WTC11 (cell line): ENCODE measurements around the gene LBX1. TPM values are rescaled to one million over a fixed set of nuclear protein-coding genes. Genes with fewer than 3 reads are reported as not detected.

ENCODE experiments used
- ATAC-seq: fragments of 200-7000 bp; cut with Tn5 transposase; 2 replicates; pipeline ENCODE4 v1.10.0; 2021; ENCODE audit warnings: mild to moderate bottlenecking, moderate library complexity
- CTCF ChIA-PET: fragments of 300-600 bp; sonication (Branson Sonifier 250); formaldehyde crosslinking; loops from one replicate; lab custom pipeline; 2021; ENCODE audit warnings: antibody characterized with exemption; lab: Charles Lee
- POLR2A ChIA-PET: fragments of 350-600 bp; sonication (Branson Sonifier 250); formaldehyde crosslinking; loops from one replicate; lab custom pipeline; 2021; ENCODE audit warnings: antibody characterized with exemption; lab: Charles Lee
- DNase-seq: peaks from one replicate; pipeline ENCODE4 v3.0.0; 2021; ENCODE audit warnings: low spot score
- H3K27ac Mint-ChIP-seq: 2 replicates; pipeline ENCODE4 v1.8.0; 2021; ENCODE audit warnings: mixed read lengths
- H3K27me3 Mint-ChIP-seq: 2 replicates; pipeline ENCODE4 v1.8.0; 2021; ENCODE audit warnings: low read depth, mild to moderate bottlenecking, moderate library complexity, mixed read lengths
- H3K36me3 Mint-ChIP-seq: 2 replicates; pipeline ENCODE4 v1.8.0; 2021; ENCODE audit warnings: mixed read lengths
- H3K4me1 Mint-ChIP-seq: 2 replicates; pipeline ENCODE4 v1.8.0; 2022; ENCODE audit warnings: mixed read lengths
- H3K4me3 Mint-ChIP-seq: 2 replicates; pipeline ENCODE4 v1.8.0; 2021; ENCODE audit warnings: mild to moderate bottlenecking, moderate library complexity, mixed read lengths
- H3K9me3 Mint-ChIP-seq: 2 replicates; pipeline ENCODE4 v1.8.0; 2021; ENCODE audit warnings: mixed read lengths
- ATF1 ChIP-seq: sonication (generic); formaldehyde crosslinking; IDR thresholded peaks from 2 replicates; pipeline ENCODE4 v1.8.1; 2023; ENCODE audit warnings: mild to moderate bottlenecking, moderate library complexity, missing genetic modification reagents
- CREM ChIP-seq: sonication (generic); formaldehyde crosslinking; IDR thresholded peaks from 2 replicates; pipeline ENCODE4 v1.8.1; 2022; ENCODE audit warnings: mild to moderate bottlenecking, missing genetic modification reagents, moderate library complexity
- ESRRA ChIP-seq: sonication (generic); formaldehyde crosslinking; IDR thresholded peaks from 2 replicates; pipeline ENCODE4 v1.8.1; 2022; ENCODE audit warnings: mild to moderate bottlenecking, missing genetic modification reagents, borderline replicate concordance
- GABPB1 ChIP-seq: sonication (generic); formaldehyde crosslinking; IDR thresholded peaks from 2 replicates; pipeline ENCODE4 v1.8.1; 2023; ENCODE audit warnings: mild to moderate bottlenecking, missing genetic modification reagents
- KAT7 ChIP-seq: sonication (generic); formaldehyde crosslinking; IDR thresholded peaks from 2 replicates; pipeline ENCODE4 v1.8.1; 2023; ENCODE audit warnings: missing genetic modification reagents, mild to moderate bottlenecking, borderline replicate concordance
- NFATC4 ChIP-seq: fragments of 250-450 bp; sonication (Bioruptor Pico); IDR thresholded peaks from 2 replicates; pipeline ENCODE4 v1.9.0; 2021; ENCODE audit warnings: mild to moderate bottlenecking
- RELA ChIP-seq: sonication (generic); formaldehyde crosslinking; IDR thresholded peaks from 2 replicates; pipeline ENCODE4 v1.8.1; 2022; ENCODE audit warnings: missing genetic modification reagents, mild to moderate bottlenecking, borderline replicate concordance
- SMAD4 ChIP-seq: sonication (generic); formaldehyde crosslinking; IDR thresholded peaks from 2 replicates; pipeline ENCODE4 v1.8.0; 2022; ENCODE audit warnings: mild to moderate bottlenecking, missing genetic modification reagents
- TEAD4 ChIP-seq: sonication (generic); formaldehyde crosslinking; IDR thresholded peaks from 2 replicates; pipeline ENCODE4 v1.8.0; 2022; ENCODE audit warnings: mild to moderate bottlenecking, missing genetic modification reagents
- ZNF121 ChIP-seq: sonication (generic); formaldehyde crosslinking; IDR thresholded peaks from 2 replicates; pipeline ENCODE4 v1.8.0; 2023; ENCODE audit warnings: missing genetic modification reagents
- ZNF232 ChIP-seq: sonication (generic); formaldehyde crosslinking; IDR thresholded peaks from 2 replicates; pipeline ENCODE4 v1.8.0; 2022; ENCODE audit warnings: mild to moderate bottlenecking, missing genetic modification reagents
- ZNF423 ChIP-seq: fragments of 250-450 bp; sonication (Bioruptor Pico); IDR thresholded peaks from 2 replicates; pipeline ENCODE4 v2.1.2; 2022; ENCODE audit warnings: mild to moderate bottlenecking, moderate library complexity
- total RNA-seq: library from RNA; stranded (reverse); gene quantifications from 3 replicates; pipeline ENCODE4 v1.2.3, GENCODE V29; 2021
- TF ChIP-seq, protein P1 (sequence below): sonication (generic); formaldehyde crosslinking; IDR thresholded peaks from 2 replicates; pipeline ENCODE4 v1.8.1; 2023; ENCODE audit warnings: mild to moderate bottlenecking, missing genetic modification reagents, moderate library complexity
- TF ChIP-seq, protein P2 (sequence below): sonication (generic); formaldehyde crosslinking; IDR thresholded peaks from 2 replicates; pipeline ENCODE4 v1.8.1; 2022; ENCODE audit warnings: low read depth, mild to moderate bottlenecking, moderate library complexity, missing genetic modification reagents, borderline replicate concordance
- TF ChIP-seq, protein P3 (sequence below): fragments of 250-450 bp; sonication (Bioruptor Pico); IDR thresholded peaks from 2 replicates; pipeline ENCODE4 v1.9.0; 2021; ENCODE audit warnings: mild to moderate bottlenecking
- TF ChIP-seq, protein P4 (sequence below): fragments of 250-450 bp; sonication (Bioruptor Pico); conservative IDR thresholded peaks from 2 replicates; pipeline ENCODE4 v1.9.0; 2021; ENCODE audit warnings: mild to moderate bottlenecking
- TF ChIP-seq, protein P5 (sequence below): sonication (generic); formaldehyde crosslinking; IDR thresholded peaks from 2 replicates; pipeline ENCODE4 v1.8.1; 2022; ENCODE audit warnings: mild to moderate bottlenecking, missing genetic modification reagents, moderate library complexity, borderline replicate concordance
- TF ChIP-seq, protein P6 (sequence below): sonication (generic); formaldehyde crosslinking; IDR thresholded peaks from 2 replicates; pipeline ENCODE4 v1.8.0; 2023; ENCODE audit warnings: missing genetic modification reagents, mild to moderate bottlenecking, borderline replicate concordance

Gene LBX1
- total RNA-seq, 1 experiment from 2014 or later: not detected

DNA sequence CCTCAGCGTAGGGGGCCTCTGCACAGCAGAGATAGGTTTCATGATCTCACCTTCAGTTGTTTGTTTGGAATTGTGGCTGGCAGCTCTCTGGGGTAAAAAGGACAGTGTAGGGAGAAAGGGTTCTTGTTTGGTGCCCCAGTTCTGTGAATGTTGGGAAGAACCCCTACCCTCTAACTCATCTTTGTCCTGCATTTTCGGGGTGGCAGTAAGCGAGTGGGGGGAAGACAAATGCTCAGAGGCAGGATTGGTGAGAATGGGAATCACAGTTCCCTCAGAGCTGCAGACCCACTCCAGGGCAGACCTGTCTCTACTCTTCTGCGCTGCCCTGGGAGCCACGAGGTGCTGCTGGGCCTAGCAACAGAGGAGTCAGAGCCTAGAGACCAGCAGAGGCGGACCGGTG, 1.8 kb upstream of the LBX1 start:
- H3K4me1 Mint-ChIP-seq: peaks cover 36% of the 10 kb centered on the region
- DNase-seq: no peak
- ChIA-PET POLR2A (interaction anchor here (0.8 kb wide), 1 partner anchor 461 kb away, joined by 3 read pairs; no protein-coding TSS in a partner anchor), CTCF (interaction anchor here (1.0 to 1.8 kb wide), 2 partner anchors 17 to 89 kb away, joined by 3 to 9 read pairs; no protein-coding TSS in a partner anchor)
- H3K27ac Mint-ChIP-seq: no peak overlapping the region
- no peaks in the 10 kb centered on the region for H3K9me3 Mint-ChIP-seq
- no peak for ATAC-seq
- no peaks in the 10 kb centered on the region for H3K36me3 Mint-ChIP-seq
- TF ChIP-seq GABPB1 (CRISPR knock-in tag): no peak
- TF ChIP-seq, protein P1, sequence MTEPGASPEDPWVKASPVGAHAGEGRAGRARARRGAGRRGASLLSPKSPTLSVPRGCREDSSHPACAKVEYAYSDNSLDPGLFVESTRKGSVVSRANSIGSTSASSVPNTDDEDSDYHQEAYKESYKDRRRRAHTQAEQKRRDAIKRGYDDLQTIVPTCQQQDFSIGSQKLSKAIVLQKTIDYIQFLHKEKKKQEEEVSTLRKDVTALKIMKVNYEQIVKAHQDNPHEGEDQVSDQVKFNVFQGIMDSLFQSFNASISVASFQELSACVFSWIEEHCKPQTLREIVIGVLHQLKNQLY (CRISPR knock-in tag): no peak
- no peak for TF ChIP-seq ESRRA (CRISPR knock-in tag)
- no peak for TF ChIP-seq ATF1 (CRISPR knock-in tag)
- TF ChIP-seq ZNF121 (CRISPR knock-in tag): no peak
- TF ChIP-seq, protein P2, sequence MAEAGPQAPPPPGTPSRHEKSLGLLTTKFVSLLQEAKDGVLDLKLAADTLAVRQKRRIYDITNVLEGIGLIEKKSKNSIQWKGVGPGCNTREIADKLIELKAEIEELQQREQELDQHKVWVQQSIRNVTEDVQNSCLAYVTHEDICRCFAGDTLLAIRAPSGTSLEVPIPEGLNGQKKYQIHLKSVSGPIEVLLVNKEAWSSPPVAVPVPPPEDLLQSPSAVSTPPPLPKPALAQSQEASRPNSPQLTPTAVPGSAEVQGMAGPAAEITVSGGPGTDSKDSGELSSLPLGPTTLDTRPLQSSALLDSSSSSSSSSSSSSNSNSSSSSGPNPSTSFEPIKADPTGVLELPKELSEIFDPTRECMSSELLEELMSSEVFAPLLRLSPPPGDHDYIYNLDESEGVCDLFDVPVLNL (CRISPR knock-in tag): no peak
- TF ChIP-seq, protein P3, sequence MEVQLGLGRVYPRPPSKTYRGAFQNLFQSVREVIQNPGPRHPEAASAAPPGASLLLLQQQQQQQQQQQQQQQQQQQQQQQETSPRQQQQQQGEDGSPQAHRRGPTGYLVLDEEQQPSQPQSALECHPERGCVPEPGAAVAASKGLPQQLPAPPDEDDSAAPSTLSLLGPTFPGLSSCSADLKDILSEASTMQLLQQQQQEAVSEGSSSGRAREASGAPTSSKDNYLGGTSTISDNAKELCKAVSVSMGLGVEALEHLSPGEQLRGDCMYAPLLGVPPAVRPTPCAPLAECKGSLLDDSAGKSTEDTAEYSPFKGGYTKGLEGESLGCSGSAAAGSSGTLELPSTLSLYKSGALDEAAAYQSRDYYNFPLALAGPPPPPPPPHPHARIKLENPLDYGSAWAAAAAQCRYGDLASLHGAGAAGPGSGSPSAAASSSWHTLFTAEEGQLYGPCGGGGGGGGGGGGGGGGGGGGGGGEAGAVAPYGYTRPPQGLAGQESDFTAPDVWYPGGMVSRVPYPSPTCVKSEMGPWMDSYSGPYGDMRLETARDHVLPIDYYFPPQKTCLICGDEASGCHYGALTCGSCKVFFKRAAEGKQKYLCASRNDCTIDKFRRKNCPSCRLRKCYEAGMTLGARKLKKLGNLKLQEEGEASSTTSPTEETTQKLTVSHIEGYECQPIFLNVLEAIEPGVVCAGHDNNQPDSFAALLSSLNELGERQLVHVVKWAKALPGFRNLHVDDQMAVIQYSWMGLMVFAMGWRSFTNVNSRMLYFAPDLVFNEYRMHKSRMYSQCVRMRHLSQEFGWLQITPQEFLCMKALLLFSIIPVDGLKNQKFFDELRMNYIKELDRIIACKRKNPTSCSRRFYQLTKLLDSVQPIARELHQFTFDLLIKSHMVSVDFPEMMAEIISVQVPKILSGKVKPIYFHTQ (CRISPR knock-in tag): no peak
- TF ChIP-seq KAT7 (CRISPR knock-in tag): no peak
- TF ChIP-seq ZNF232 (CRISPR knock-in tag): no peak
- no peak for TF ChIP-seq CREM (CRISPR knock-in tag)
- TF ChIP-seq TEAD4 (CRISPR knock-in tag): no peak
- TF ChIP-seq, protein P4, sequence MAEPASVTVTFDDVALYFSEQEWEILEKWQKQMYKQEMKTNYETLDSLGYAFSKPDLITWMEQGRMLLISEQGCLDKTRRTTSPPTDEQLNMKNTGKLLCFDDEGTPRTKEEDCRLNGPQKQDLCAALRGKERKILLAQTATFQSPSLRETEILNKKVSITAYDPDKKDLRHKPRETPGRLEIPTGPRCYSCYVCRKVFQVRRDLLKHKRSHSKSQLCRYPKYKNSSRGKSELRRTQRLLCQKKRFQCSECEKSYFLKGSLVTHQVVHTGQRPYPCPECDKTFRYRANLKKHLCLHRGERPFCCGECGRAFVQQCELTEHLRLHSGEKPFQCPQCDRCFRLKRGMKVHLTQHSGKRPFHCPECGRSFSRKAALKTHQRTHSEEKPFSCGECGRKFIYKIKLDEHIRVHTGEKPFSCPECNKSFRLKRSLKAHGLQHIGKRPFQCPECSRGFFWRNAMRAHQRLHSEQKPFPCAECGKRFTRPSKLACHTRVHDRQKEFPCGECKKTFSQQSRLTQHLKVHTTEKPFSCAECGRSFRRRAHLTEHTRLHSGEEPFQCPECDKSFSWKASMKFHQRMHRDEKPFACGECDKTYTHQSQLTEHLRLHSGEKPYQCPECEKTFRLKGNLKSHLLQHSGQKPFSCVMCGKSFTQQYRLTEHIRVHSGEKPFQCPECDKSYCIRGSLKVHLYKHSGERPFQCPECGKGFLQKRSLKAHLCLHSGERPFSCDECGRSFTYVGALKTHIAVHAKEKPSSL (CRISPR knock-in tag): no peak
- TF ChIP-seq NFATC4 (CRISPR knock-in tag): no peak
- peaks cover 98% of the 10 kb centered on the region for H3K27me3 Mint-ChIP-seq
- no peak overlapping the region for H3K4me3 Mint-ChIP-seq

DNA sequence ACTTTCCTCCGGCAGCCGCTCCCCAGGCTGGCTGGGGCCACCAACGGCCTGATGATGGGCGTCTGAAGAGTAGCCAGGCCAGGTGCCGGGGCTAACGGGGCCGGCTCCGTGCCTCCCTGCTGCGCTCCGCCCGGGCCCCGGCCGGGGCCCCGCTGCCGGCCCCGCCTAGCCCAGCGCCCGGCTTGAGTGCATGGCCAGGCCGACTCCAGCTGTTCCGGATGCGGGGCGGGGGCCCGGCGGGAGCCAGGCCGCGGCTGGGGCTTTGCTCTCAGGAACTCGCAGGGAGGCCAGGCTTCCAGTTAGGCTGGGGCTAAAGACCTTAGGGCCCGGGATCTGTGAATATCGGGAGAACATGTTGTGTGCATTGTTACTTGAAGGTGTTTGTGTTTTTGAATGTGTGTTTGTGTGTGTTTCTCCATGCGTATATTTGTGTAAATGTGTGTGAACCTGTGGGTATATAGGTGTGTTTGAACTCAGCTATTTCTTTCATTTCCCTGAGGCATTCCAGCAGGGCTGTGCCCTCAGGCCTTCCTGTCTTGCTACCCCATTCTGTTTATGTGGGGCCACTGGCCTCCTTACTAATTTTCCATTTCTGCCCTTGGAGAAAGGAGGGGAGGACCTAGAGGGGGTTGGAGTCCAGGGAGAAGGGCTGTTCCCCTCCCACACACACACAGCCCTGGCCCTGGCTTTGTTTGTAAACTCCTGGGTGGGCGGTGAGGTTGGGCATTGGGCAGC, 1.1 kb upstream of the LBX1 start:
- Mint-ChIP-seq H3K4me1 (peaks cover 33% of the 10 kb centered on the region), H3K27me3 (peaks cover 98% of the 10 kb centered on the region), H3K27ac (no peak overlapping the region), H3K36me3 (no peaks in the 10 kb centered on the region), H3K4me3 (peak overlapping the region; percentile 14; the same call in 1 of the 2 replicates), H3K9me3 (no peaks in the 10 kb centered on the region)
- DNase-seq (peak; percentile 49), ATAC-seq (peak; percentile 3; the same call in 1 of the 2 replicates)
- CTCF ChIA-PET: interaction anchor here (1.2 to 4.1 kb wide), 9 partner anchors 9 to 237 kb away, joined by 3 to 31 read pairs (median 5); no protein-coding TSS in a partner anchor
- POLR2A ChIA-PET: no interaction called here
- TF ChIP-seq ZNF423 (CRISPR knock-in tag) (peak; percentile 73), ESRRA (CRISPR knock-in tag) (no peak)

DNA sequence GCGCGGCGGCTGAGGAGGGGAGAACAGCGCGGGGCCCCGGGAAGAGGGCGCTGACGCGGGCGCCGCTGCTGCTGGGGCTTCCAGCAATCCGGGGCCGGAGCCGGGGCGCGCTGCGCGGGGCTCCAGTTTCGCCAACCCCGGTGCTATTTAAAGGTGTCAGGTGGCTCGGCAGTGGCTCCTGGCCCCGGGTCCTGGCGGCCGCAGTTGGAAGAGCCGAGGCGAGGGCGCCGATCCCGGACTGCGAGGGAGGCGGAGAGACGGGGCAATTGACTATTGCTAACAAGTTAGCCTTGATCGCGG, 347 bp downstream of the LBX1 start:
- Mint-ChIP-seq H3K9me3 (no peaks in the 10 kb centered on the region), H3K27me3 (peaks cover 96% of the 10 kb centered on the region), H3K4me1 (peaks cover 40% of the 10 kb centered on the region), H3K4me3 (peak overlapping the region; percentile 55), H3K36me3 (no peaks in the 10 kb centered on the region), H3K27ac (no peak overlapping the region)
- ChIA-PET POLR2A (no interaction called here), CTCF (interaction anchor here (0.7 to 4.1 kb wide), 11 partner anchors 8 to 179 kb away, joined by 3 to 31 read pairs (median 6); no protein-coding TSS in a partner anchor)
- ATAC-seq (peak; percentile 4), DNase-seq (peak; percentile 65)
- TF ChIP-seq TEAD4 (CRISPR knock-in tag) (no peak), ZNF232 (CRISPR knock-in tag) (no peak), SMAD4 (CRISPR knock-in tag) (no peak), RELA (CRISPR knock-in tag) (no peak)
- TF ChIP-seq, protein P5, sequence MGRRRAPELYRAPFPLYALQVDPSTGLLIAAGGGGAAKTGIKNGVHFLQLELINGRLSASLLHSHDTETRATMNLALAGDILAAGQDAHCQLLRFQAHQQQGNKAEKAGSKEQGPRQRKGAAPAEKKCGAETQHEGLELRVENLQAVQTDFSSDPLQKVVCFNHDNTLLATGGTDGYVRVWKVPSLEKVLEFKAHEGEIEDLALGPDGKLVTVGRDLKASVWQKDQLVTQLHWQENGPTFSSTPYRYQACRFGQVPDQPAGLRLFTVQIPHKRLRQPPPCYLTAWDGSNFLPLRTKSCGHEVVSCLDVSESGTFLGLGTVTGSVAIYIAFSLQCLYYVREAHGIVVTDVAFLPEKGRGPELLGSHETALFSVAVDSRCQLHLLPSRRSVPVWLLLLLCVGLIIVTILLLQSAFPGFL (CRISPR knock-in tag): no peak
- TF ChIP-seq, protein P6, sequence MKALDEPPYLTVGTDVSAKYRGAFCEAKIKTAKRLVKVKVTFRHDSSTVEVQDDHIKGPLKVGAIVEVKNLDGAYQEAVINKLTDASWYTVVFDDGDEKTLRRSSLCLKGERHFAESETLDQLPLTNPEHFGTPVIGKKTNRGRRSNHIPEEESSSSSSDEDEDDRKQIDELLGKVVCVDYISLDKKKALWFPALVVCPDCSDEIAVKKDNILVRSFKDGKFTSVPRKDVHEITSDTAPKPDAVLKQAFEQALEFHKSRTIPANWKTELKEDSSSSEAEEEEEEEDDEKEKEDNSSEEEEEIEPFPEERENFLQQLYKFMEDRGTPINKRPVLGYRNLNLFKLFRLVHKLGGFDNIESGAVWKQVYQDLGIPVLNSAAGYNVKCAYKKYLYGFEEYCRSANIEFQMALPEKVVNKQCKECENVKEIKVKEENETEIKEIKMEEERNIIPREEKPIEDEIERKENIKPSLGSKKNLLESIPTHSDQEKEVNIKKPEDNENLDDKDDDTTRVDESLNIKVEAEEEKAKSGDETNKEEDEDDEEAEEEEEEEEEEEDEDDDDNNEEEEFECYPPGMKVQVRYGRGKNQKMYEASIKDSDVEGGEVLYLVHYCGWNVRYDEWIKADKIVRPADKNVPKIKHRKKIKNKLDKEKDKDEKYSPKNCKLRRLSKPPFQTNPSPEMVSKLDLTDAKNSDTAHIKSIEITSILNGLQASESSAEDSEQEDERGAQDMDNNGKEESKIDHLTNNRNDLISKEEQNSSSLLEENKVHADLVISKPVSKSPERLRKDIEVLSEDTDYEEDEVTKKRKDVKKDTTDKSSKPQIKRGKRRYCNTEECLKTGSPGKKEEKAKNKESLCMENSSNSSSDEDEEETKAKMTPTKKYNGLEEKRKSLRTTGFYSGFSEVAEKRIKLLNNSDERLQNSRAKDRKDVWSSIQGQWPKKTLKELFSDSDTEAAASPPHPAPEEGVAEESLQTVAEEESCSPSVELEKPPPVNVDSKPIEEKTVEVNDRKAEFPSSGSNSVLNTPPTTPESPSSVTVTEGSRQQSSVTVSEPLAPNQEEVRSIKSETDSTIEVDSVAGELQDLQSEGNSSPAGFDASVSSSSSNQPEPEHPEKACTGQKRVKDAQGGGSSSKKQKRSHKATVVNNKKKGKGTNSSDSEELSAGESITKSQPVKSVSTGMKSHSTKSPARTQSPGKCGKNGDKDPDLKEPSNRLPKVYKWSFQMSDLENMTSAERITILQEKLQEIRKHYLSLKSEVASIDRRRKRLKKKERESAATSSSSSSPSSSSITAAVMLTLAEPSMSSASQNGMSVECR (CRISPR knock-in tag): no peak
